Endodermal cell (in vitro differentiated cells): ENCODE measurements around the gene FAM120AOS. TPM values are rescaled to one million over a fixed set of nuclear protein-coding genes. Genes with fewer than 3 reads are reported as not detected.

Source experiments
- DNase-seq: peaks from one replicate; pipeline ENCODE4 v3.0.0-alpha.2; 2017
- H3K27ac ChIP-seq: 2 replicates; pipeline ENCODE4 v1.5.1; 2013; ENCODE audit warnings: mild to moderate bottlenecking, low read depth, low read length, moderate library complexity
- H3K27me3 ChIP-seq: 2 replicates; pipeline ENCODE4 v1.6.1; 2013; ENCODE audit warnings: mild to moderate bottlenecking, low read length, moderate library complexity; ENCODE audit not compliant: insufficient read depth, control insufficient read depth, poor library complexity, severe bottlenecking
- H3K36me3 ChIP-seq: 2 replicates; pipeline ENCODE4 v1.7.0; 2013; ENCODE audit warnings: mild to moderate bottlenecking, low read length, moderate library complexity; ENCODE audit not compliant: control insufficient read depth, insufficient read depth
- H3K4me1 ChIP-seq: one replicate; pipeline ENCODE4 v1.7.0; 2013; ENCODE audit warnings: low read length; ENCODE audit not compliant: control insufficient read depth, insufficient read depth
- H3K4me3 ChIP-seq: 2 replicates; pipeline ENCODE4 v1.5.1; 2013; ENCODE audit warnings: mild to moderate bottlenecking, low read length, moderate library complexity
- H3K9ac ChIP-seq: 2 replicates; pipeline ENCODE4 v1.6.1; 2013; ENCODE audit warnings: mild to moderate bottlenecking, low read length, moderate library complexity; ENCODE audit not compliant: poor library complexity, severe bottlenecking; ENCODE audit errors: extremely low read depth
- H3K9me3 ChIP-seq: 2 replicates; pipeline ENCODE4 v1.6.1; 2013; ENCODE audit warnings: mild to moderate bottlenecking, low read length, moderate library complexity; ENCODE audit not compliant: control insufficient read depth
- H3K27ac Mint-ChIP-seq: 2 replicates; pipeline ENCODE4 v1.8.0; 2020; ENCODE audit warnings: mixed read lengths
- H3K27me3 Mint-ChIP-seq: 2 replicates; pipeline ENCODE4 v1.8.0; 2021; ENCODE audit warnings: mild to moderate bottlenecking, mixed read lengths; ENCODE audit not compliant: insufficient read depth
- H3K36me3 Mint-ChIP-seq: 2 replicates; pipeline ENCODE4 v1.8.0; 2020; ENCODE audit warnings: low read depth, mixed read lengths
- H3K4me1 Mint-ChIP-seq: 2 replicates; pipeline ENCODE4 v1.8.0; 2020; ENCODE audit warnings: mixed read lengths
- H3K4me3 Mint-ChIP-seq: 2 replicates; pipeline ENCODE4 v1.8.0; 2020; ENCODE audit warnings: mild to moderate bottlenecking, moderate library complexity, mixed read lengths
- H3K9me3 Mint-ChIP-seq: 2 replicates; pipeline ENCODE4 v1.8.0; 2020; ENCODE audit warnings: mild to moderate bottlenecking, mixed read lengths
- CTCF ChIP-seq: fragments of 200-600 bp; sonication (generic); conservative IDR thresholded peaks from 2 replicates; pipeline ENCODE4 v1.5.0; 2021; ENCODE audit warnings: antibody characterized with exemption, mild to moderate bottlenecking
- WGBS, 2 experiments: methylation state at CpG; one replicate each; pipeline versions ENCODE4 v1.1.5 to v1.1.7; 2013; ENCODE audit warnings: missing lambda C conversion rate in 2 of 2, mixed read lengths in 1 of 2; ENCODE audit not compliant: insufficient coverage in 1 of 2, insufficient read length in 1 of 2; 5-methylcytosine and 5-hydroxymethylcytosine counted together
- total RNA-seq, 2 donors: library from RNA; stranded (reverse); fragmentation: NEBNext Ultra II Directional in 1 of 2; extraction: Animal tissue kit (Norgen Biotek cat#: 25700) in 1 of 2; gene quantifications; 2 replicates in 1 of 2; 3 replicates in 1 of 2; pipeline ENCODE4 v1.2.1, GENCODE V29; 2021

FAM120AOS gene
- total RNA-seq, 2 donors from 2014 or later, result 44.9 to 47.0 TPM

- no peak overlapping the region for H3K4me3 Mint-ChIP-seq
- Histone ChIP-seq H3K9me3 (no peaks in the 10 kb centered on the region), H3K9ac (no peak overlapping the region), H3K4me1 (no peaks in the 10 kb centered on the region), H3K4me3 (no peak overlapping the region), H3K27ac (no peak overlapping the region), H3K27me3 (no peaks in the 10 kb centered on the region), H3K36me3 (peaks cover 9% of the 10 kb centered on the region)
- peaks cover 3% of the 10 kb centered on the region for H3K36me3 Mint-ChIP-seq
- H3K27ac Mint-ChIP-seq, result no peak overlapping the region
- H3K27me3 Mint-ChIP-seq, result no peaks in the 10 kb centered on the region
- DNase-seq, result no peak
- TF ChIP-seq CTCF, result no peak
- H3K4me1 Mint-ChIP-seq, result peaks cover 24% of the 10 kb centered on the region
- WGBS, 2 experiments, result 86 to 96% methylated on average over 1 of the region's 1 CpG
- no peaks in the 10 kb centered on the region for H3K9me3 Mint-ChIP-seq
Observed at GRCh38 chr9:93457006-93457405, 3.6 kb upstream of the FAM120AOS start.

DNA sequence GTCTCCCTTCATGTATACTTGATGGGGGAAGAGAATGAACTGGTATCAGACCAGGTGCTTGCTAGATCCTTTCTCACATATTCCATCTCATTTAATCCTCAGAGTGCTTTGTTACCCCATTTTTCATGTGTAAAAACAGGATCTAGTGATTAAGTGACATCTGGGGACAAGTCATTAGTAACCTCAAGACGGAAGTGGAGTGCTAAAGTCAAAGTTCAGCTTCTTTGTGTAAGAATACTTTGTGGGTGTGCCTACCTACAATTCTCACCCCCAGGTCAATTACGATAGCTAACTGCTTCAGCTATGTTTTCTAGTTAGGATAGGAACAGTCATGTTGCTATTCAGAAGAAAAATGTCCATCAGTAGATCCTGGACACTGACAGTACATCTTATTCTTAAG is 3.1 kb upstream of the FAM120AOS start:
- H3K9me3 Mint-ChIP-seq, result no peaks in the 10 kb centered on the region
- Histone ChIP-seq H3K36me3 (peaks cover 9% of the 10 kb centered on the region), H3K9ac (no peak overlapping the region), H3K4me3 (no peak overlapping the region), H3K4me1 (no peaks in the 10 kb centered on the region), H3K27ac (no peak overlapping the region), H3K27me3 (no peaks in the 10 kb centered on the region), H3K9me3 (no peaks in the 10 kb centered on the region)
- H3K27ac Mint-ChIP-seq, result no peak overlapping the region
- no peak for DNase-seq
- H3K4me3 Mint-ChIP-seq, result no peak overlapping the region
- WGBS, 2 experiments, result 85% methylated on average over 2 of the region's 2 CpGs; no CpG with 5 or more reads in 1 of the 2 experiments
- no peak for TF ChIP-seq CTCF
- no peaks in the 10 kb centered on the region for H3K27me3 Mint-ChIP-seq
- peaks cover 24% of the 10 kb centered on the region for H3K4me1 Mint-ChIP-seq
- H3K36me3 Mint-ChIP-seq, result peaks cover 3% of the 10 kb centered on the region

GRCh38 chr9:93456022-93456421 is 2.6 kb upstream of the FAM120AOS start:
- peaks cover 9% of the 10 kb centered on the region for H3K36me3 ChIP-seq
- H3K4me1 ChIP-seq, result no peaks in the 10 kb centered on the region
- no peaks in the 10 kb centered on the region for H3K27me3 Mint-ChIP-seq
- H3K9me3 ChIP-seq, result no peaks in the 10 kb centered on the region
- peaks cover 1% of the 10 kb centered on the region for H3K36me3 Mint-ChIP-seq
- H3K27ac Mint-ChIP-seq, result no peak overlapping the region
- H3K4me1 Mint-ChIP-seq, result peaks cover 22% of the 10 kb centered on the region
- no peak overlapping the region for H3K27ac ChIP-seq
- no peak overlapping the region for H3K9ac ChIP-seq
- H3K4me3 ChIP-seq, result no peak overlapping the region
- WGBS, 2 experiments, result 93 to 100% methylated on average over 1 of the region's 1 CpG
- H3K27me3 ChIP-seq, result no peaks in the 10 kb centered on the region
- H3K9me3 Mint-ChIP-seq, result no peaks in the 10 kb centered on the region
- no peak overlapping the region for H3K4me3 Mint-ChIP-seq
- no peak for DNase-seq
- TF ChIP-seq CTCF, result no peak
